Measurements from ENCODE around the gene CCNB1.
"Not testable (repeated sequence)": the region's sequence is repeated elsewhere in the genome, so short reads cannot be mapped to it uniquely, and the experiment has no call there.

Gene CCNB1

GRCh38 chr5:69137807-69138206 lies 29.1 kb upstream of the CCNB1 start:
- no peak for DNase-seq (ENCODE audit: low read depth)
- H3K4me3 ChIP-seq (ENCODE audit: control insufficient read depth, low read depth, low read length), result no peak overlapping the region
- TF ChIP-seq CTCF (IDR thresholded peaks at IDR 0.05; ENCODE audit: control insufficient read depth, insufficient read depth, low read depth, low read length, missing control alignments), result no peak

DNA sequence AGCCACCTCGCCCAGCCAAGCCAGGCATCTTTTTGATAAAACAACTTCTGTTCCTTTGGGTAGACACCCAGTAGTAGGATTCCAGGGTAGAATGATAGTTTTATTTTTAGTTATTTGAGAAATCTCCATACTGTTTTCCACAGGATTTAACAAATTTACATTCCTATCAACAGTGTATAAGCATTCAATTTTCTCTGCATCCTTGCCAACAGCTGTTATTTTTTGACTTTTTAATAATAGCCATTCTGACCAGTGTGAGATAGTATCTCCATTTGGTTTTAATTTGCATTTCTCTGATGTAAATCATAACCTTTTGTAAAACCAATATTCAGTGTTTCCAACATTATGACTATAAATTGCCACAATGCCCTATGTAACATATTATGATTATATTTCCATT lies 28.2 kb upstream of the CCNB1 start:
- DNase-seq (ENCODE audit: low read depth), result no peak
- no peak for TF ChIP-seq CTCF (IDR thresholded peaks at IDR 0.05; ENCODE audit: control insufficient read depth, insufficient read depth, low read depth, low read length, missing control alignments)

GRCh38 chr5:69140239-69140638 lies 26.7 kb upstream of the CCNB1 start:
- DNase-seq (ENCODE audit: low read depth); H3K4me3 ChIP-seq (ENCODE audit: control insufficient read depth, low read depth, low read length): not testable (repeated sequence)

More for the DNA sequence above, 28.2 kb upstream of the CCNB1 start:
- no peak overlapping the region for H3K4me3 ChIP-seq (ENCODE audit: control insufficient read depth, low read depth, low read length)

DNA sequence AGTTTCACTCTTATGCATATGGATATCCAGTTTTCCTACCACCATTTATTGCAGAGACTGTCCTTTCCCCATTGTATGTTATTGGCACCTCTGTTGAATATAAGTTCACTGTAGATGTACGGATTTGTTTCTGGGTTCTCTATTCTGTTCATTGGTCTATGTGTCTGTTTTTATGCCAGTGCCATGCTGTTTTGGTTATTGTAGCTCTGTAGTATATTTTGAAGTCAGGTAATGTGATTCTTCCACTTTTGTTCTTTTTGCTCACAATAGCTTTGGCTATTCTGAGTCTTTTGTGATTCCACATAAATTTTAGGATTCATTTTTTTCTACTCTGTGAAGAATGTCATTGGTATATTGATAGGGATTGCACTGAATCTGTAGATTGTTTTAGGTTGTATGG lies 26.1 kb upstream of the CCNB1 start:
- no peak for TF ChIP-seq CTCF (IDR thresholded peaks at IDR 0.05; ENCODE audit: control insufficient read depth, insufficient read depth, low read depth, low read length, missing control alignments)
- DNase-seq (ENCODE audit: low read depth), result no peak
- no peak overlapping the region for H3K4me3 ChIP-seq (ENCODE audit: control insufficient read depth, low read depth, low read length)

DNA sequence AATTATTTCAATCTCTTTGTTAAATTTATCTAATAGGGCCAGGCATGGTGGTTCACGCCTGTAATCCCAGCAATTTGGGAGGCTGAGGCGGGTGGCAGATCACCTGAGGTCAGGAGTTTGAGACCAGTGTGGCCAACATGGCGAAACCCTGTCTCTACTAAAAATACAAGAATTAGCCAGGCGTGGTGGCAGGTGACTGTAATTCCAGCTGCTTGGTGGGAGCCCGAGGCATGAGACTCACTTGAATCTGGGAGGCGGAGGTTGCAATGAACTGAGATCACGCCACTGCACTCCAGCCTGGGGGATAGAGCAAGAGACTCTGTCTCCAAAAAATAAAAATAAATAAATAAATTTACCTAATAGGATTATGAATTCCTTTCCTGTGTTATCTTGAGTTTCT lies 18.4 kb upstream of the CCNB1 start:
- not testable (repeated sequence) for DNase-seq (ENCODE audit: low read depth)

GRCh38 chr5:69148981-69149675 lies 17.8 kb upstream of the CCNB1 start:
- no peak overlapping the region for H3K4me3 ChIP-seq (ENCODE audit: control insufficient read depth, low read depth, low read length)
- no peak for TF ChIP-seq CTCF (IDR thresholded peaks at IDR 0.05; ENCODE audit: control insufficient read depth, insufficient read depth, low read depth, low read length, missing control alignments)
- no peak for DNase-seq (ENCODE audit: low read depth)

More for the DNA sequence above, 18.4 kb upstream of the CCNB1 start:
- not testable (repeated sequence) for H3K4me3 ChIP-seq (ENCODE audit: control insufficient read depth, low read depth, low read length)

DNA sequence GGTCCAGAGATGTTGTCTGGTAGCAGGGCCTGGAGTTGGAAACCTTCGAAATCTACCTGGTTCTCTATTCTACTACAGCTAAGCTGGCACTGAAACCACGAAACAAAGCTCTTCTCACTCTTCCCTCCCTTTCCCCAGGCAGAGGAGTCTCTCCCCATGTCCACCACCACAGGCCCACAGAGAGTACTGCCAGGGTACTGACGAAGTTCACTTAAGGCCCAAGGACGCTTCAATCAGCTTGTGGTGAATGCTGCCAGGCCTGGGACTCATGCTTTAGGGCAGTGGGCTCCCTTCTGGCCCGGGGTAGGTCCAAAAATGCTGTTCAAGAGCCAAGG lies 17.3 kb upstream of the CCNB1 start:
- no peak overlapping the region for H3K4me3 ChIP-seq (ENCODE audit: control insufficient read depth, low read depth, low read length)
- TF ChIP-seq CTCF (IDR thresholded peaks at IDR 0.05; ENCODE audit: control insufficient read depth, insufficient read depth, low read depth, low read length, missing control alignments), result no peak

DNA sequence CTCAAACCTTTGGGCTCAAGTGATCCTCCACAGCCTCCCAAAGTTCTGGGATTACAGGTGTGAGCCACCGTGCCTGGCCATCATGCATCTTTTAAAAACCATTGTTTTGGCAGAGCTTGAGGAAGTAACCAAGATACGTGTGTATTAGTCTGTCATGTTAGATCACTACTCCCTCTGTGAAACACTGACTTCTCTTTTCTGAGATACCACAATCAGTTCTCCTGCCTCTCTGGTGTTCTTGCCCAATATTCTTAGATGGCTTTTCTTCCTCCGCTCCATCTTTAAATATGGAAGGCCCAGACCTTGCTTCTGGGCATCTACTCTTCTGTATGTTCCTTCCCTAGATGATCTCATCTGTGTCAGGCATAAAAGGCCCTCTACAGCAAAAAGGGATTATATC lies 14.2 kb upstream of the CCNB1 start:
- no peak for DNase-seq (ENCODE audit: low read depth)
- no peak for TF ChIP-seq CTCF (IDR thresholded peaks at IDR 0.05; ENCODE audit: control insufficient read depth, insufficient read depth, low read depth, low read length, missing control alignments)
- no peak overlapping the region for H3K4me3 ChIP-seq (ENCODE audit: control insufficient read depth, low read depth, low read length)

More for the DNA sequence above, 17.3 kb upstream of the CCNB1 start:
- no peak for DNase-seq (ENCODE audit: low read depth)
